ENCODE measurements around the gene PLEKHG1. TPM values are rescaled to one million over a fixed set of nuclear protein-coding genes. Genes with fewer than 3 reads are reported as not detected.

Gene PLEKHG1
- polyA plus RNA-seq: 1 to 10 TPM; 5.7 to 8.1 TPM

DNA sequence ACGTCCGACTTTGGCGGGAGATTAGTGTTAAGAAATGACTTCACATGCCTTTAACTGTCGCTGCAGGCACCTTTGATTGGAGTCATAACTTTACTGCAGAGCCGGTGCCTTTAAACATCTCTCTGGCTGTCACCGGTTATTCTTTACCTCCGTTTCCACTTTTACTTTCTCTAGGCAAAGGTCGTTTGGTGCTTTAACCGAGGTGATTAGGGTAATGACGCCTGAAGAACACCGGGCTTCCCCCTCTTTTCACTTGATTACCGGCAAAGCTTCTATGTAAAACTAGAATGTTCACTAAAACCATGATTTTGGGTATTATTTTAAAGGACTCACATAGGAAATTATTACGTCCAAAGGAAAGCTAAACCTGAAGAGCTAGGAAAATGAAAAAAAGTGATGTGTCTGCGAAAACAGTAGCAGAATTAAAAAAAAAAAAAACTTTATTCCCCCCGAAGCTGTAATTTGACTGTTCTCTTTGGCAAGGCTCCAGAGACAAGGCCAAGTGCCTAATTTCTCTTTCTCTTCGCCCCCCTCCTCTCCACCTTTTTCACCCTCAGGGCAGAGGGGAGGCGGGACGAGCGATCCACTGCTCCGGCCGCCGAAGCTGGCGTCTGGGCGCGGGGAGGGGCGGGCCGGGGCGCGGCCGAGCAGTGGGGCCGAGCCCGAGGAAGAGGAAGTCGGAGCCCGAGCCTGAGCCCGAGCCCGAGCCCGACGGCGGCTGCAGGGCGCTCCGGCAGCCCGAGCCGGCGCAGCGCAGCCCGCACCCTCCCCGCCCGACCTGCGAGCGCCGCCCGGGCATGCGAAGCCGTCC is at the start of gene PLEKHG1:
Gene PLEKHG1, plus strand, starts transcription at position 687 of the 811 bp plus-strand sequence. CDS start 133,797 bp downstream, outside the sequence.
- peak within 1 kb of the TSS; percentile 83 to 87 for H3K27ac ChIP-seq (ENCODE audit: low read depth in 2 of 2, low read length in 1 of 2)
- H3K4me3 ChIP-seq (ENCODE audit: low read depth in 1 of 2, low read length in 2 of 2): peak within 1 kb of the TSS; percentile 71 to 92
- no peaks in the 10 kb centered on the region for H3K9me3 ChIP-seq (ENCODE audit: control insufficient read depth in 2 of 2, insufficient read depth in 1 of 2, low read depth in 1 of 2, low read length in 1 of 2)
- H3K4me1 ChIP-seq (ENCODE audit: control insufficient read depth in 2 of 2, insufficient read depth in 2 of 2, low read length in 1 of 2): peaks cover 0 to 7% of the 10 kb centered on the region in 2 donors
- WGBS, 2 donors: 10 to 15% methylated on average over 27 to 54 of the region's 54 CpGs
- no peaks in the 10 kb centered on the region for H3K27me3 ChIP-seq (ENCODE audit: control insufficient read depth in 1 of 2, insufficient read depth in 2 of 2, low read length in 2 of 2)
- no peaks in the 10 kb centered on the region for H3K36me3 ChIP-seq (ENCODE audit: control insufficient read depth in 2 of 2, insufficient read depth in 2 of 2, low read length in 1 of 2)

DNA sequence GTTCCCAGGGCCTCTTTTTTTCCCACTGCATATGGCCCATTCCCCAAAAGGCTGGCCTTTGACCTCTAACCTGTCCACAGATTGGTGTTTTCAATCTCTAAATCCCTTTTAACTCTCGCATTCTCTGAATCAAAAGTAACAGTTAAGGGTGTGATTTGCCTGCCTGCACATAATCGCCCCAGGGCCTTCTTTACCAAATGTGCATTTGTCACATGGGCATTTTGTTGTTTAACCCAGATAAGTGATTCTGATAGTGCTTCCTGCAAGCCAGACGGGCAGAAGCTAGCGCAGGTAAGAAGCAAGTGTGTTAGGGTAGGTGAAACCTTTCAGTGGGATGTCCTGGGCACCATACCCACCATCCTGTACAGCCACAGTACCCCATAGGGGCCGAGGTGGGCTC is 49.4 kb upstream of the PLEKHG1 start:
- Histone ChIP-seq H3K27me3 (ENCODE audit: control insufficient read depth in 1 of 2, insufficient read depth in 2 of 2, low read length in 2 of 2) (peaks cover 0 to 2% of the 10 kb centered on the region in 2 donors), H3K4me3 (ENCODE audit: low read depth in 1 of 2, low read length in 2 of 2) (no peak overlapping the region), H3K36me3 (ENCODE audit: control insufficient read depth in 2 of 2, insufficient read depth in 2 of 2, low read length in 1 of 2) (no peaks in the 10 kb centered on the region), H3K27ac (ENCODE audit: low read depth in 2 of 2, low read length in 1 of 2) (no peak overlapping the region), H3K9me3 (ENCODE audit: control insufficient read depth in 2 of 2, insufficient read depth in 1 of 2, low read depth in 1 of 2, low read length in 1 of 2) (no peaks in the 10 kb centered on the region), H3K4me1 (ENCODE audit: control insufficient read depth in 2 of 2, insufficient read depth in 2 of 2, low read length in 1 of 2) (no peaks in the 10 kb centered on the region)
- 83 to 90% methylated on average over 5 of the region's 5 CpGs for WGBS, 2 donors

DNA sequence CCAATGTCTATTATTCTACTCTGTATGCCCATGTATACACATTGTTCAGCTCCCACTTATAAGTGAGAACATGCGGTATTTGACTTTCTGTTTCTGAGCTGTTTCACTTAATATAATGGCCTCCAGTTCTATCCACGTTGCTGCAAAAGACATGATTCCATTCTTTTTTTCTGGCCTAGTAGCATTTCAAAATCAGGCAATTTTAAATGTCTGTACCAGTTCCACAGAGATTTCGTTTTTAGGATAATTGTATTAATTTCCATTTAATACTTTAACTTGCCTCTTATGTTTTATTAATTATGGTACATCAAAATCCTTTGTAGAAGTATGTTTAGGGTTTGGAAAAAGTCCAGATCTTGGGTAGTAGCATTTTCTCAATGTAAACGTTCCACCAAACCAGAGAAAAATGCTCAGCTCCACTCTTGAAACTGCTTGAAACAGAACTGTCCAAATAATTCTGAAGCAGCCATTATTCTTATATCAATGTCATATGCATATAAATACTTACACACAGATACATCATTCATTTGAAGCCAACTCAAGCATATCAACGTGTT is 42.6 kb upstream of the PLEKHG1 start:
- WGBS, 2 donors: 56 to 62% methylated on average over 5 of the region's 5 CpGs
- H3K9me3 ChIP-seq (ENCODE audit: control insufficient read depth in 2 of 2, insufficient read depth in 1 of 2, low read depth in 1 of 2, low read length in 1 of 2): no peaks in the 10 kb centered on the region
- H3K4me1 ChIP-seq (ENCODE audit: control insufficient read depth in 2 of 2, insufficient read depth in 2 of 2, low read length in 1 of 2): no peaks in the 10 kb centered on the region
- no peak overlapping the region for H3K27ac ChIP-seq (ENCODE audit: low read depth in 2 of 2, low read length in 1 of 2)
- no peak overlapping the region for H3K4me3 ChIP-seq (ENCODE audit: low read depth in 1 of 2, low read length in 2 of 2)
- peaks cover 0 to 2% of the 10 kb centered on the region in 2 donors for H3K27me3 ChIP-seq (ENCODE audit: control insufficient read depth in 1 of 2, insufficient read depth in 2 of 2, low read length in 2 of 2)
- no peaks in the 10 kb centered on the region for H3K36me3 ChIP-seq (ENCODE audit: control insufficient read depth in 2 of 2, insufficient read depth in 2 of 2, low read length in 1 of 2)

DNA sequence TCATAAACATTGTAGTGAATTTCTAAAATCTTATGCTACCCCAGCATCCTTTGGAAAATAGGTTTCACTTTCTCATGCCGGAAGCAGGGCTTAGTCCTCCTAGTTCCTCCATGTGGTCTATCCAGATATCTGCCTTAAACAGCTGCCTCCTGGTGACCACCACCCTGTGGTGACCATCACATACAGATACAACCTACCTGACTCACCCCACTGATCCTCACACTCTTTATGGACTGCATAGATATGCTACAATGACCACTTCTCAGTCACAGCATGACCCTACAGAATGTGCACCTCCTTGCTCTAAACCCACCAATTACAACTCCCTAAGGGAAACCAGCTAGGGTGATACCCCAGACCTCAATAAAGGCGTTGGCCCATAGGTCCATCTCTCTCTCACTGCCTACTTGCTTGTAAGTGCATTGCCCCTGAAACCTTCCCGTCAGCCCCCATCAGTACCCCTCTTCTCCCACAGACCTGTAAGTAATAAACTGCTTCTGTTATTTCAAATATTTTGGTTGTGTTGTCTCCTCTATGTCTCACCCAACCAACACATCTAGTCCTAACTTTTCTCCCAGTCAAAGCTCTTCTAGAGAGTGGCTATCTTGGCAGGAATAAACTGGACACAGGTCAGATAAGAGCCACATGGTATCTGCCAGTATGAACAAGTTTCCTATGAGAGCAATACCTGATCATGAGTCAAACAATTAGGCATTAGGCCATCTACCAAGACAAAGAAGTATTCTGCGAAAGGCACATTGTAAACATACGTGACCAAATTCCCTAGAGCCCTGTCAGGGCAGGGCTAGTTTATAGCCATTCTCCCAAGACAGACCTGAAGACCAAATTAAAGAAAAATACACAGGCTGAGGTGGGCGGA is 39.4 kb upstream of the PLEKHG1 start:
- Histone ChIP-seq H3K9me3 (ENCODE audit: control insufficient read depth in 2 of 2, insufficient read depth in 1 of 2, low read depth in 1 of 2, low read length in 1 of 2) (no peaks in the 10 kb centered on the region), H3K36me3 (ENCODE audit: control insufficient read depth in 2 of 2, insufficient read depth in 2 of 2, low read length in 1 of 2) (no peaks in the 10 kb centered on the region), H3K4me3 (ENCODE audit: low read depth in 1 of 2, low read length in 2 of 2) (no peak overlapping the region), H3K27ac (ENCODE audit: low read depth in 2 of 2, low read length in 1 of 2) (peak overlapping the region; percentile 67 to 92), H3K27me3 (ENCODE audit: control insufficient read depth in 1 of 2, insufficient read depth in 2 of 2, low read length in 2 of 2) (no peaks in the 10 kb centered on the region), H3K4me1 (ENCODE audit: control insufficient read depth in 2 of 2, insufficient read depth in 2 of 2, low read length in 1 of 2) (no peaks in the 10 kb centered on the region)
- WGBS, 2 donors: 67 to 75% methylated on average over 6 of the region's 6 CpGs

DNA sequence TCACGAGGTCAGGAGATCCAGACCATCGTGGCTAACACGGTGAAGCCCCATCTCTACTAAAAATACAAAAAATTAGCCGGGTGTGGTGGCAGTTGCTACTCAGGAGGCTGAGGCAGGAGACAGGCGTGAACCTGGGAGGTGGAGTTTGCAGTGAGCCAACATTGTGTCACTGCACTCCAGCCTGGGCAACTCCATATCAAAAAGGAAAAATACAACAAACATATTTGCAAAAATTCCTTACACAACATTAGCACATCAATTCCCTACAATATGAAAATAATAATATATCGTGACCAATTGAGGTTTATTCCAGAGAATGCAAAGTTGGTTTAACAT is 38.8 kb upstream of the PLEKHG1 start:
- 80 to 81% methylated on average over 6 of the region's 6 CpGs for WGBS, 2 donors
- peak overlapping the region; percentile 49 to 74 for H3K27ac ChIP-seq (ENCODE audit: low read depth in 2 of 2, low read length in 1 of 2)
- no peak overlapping the region for H3K4me3 ChIP-seq (ENCODE audit: low read depth in 1 of 2, low read length in 2 of 2)
- no peaks in the 10 kb centered on the region for H3K36me3 ChIP-seq (ENCODE audit: control insufficient read depth in 2 of 2, insufficient read depth in 2 of 2, low read length in 1 of 2)
- no peaks in the 10 kb centered on the region for H3K4me1 ChIP-seq (ENCODE audit: control insufficient read depth in 2 of 2, insufficient read depth in 2 of 2, low read length in 1 of 2)
- H3K9me3 ChIP-seq (ENCODE audit: control insufficient read depth in 2 of 2, insufficient read depth in 1 of 2, low read depth in 1 of 2, low read length in 1 of 2): no peaks in the 10 kb centered on the region
- H3K27me3 ChIP-seq (ENCODE audit: control insufficient read depth in 1 of 2, insufficient read depth in 2 of 2, low read length in 2 of 2): no peaks in the 10 kb centered on the region

DNA sequence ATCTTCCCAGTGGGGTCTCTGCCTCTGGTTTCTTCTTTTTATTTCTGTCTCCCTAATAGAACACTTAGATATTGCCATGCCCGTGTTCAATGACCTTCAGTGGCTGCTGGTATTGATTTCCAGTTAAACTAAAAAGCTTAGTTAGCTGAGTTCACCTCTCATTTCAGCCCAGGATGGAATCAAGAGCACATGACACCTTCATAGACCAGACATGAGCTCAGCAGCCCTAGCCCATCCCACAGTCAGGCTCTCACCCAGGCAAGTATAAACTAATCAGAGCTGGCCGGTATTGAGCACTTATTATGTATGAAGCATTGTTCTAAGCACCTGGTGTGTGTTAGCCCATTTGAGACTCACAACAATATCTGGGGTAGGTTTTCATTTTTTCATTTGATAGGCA is 33.7 kb upstream of the PLEKHG1 start:
- H3K9me3 ChIP-seq (ENCODE audit: control insufficient read depth in 2 of 2, insufficient read depth in 1 of 2, low read depth in 1 of 2, low read length in 1 of 2): no peaks in the 10 kb centered on the region
- H3K27ac ChIP-seq (ENCODE audit: low read depth in 2 of 2, low read length in 1 of 2): no peak overlapping the region
- H3K36me3 ChIP-seq (ENCODE audit: control insufficient read depth in 2 of 2, insufficient read depth in 2 of 2, low read length in 1 of 2): no peaks in the 10 kb centered on the region
- no peaks in the 10 kb centered on the region for H3K4me1 ChIP-seq (ENCODE audit: control insufficient read depth in 2 of 2, insufficient read depth in 2 of 2, low read length in 1 of 2)
- no peak overlapping the region for H3K4me3 ChIP-seq (ENCODE audit: low read depth in 1 of 2, low read length in 2 of 2)
- peaks cover 0 to 2% of the 10 kb centered on the region in 2 donors for H3K27me3 ChIP-seq (ENCODE audit: control insufficient read depth in 1 of 2, insufficient read depth in 2 of 2, low read length in 2 of 2)
- 57 to 81% methylated on average over 2 of the region's 2 CpGs for WGBS, 2 donors

DNA sequence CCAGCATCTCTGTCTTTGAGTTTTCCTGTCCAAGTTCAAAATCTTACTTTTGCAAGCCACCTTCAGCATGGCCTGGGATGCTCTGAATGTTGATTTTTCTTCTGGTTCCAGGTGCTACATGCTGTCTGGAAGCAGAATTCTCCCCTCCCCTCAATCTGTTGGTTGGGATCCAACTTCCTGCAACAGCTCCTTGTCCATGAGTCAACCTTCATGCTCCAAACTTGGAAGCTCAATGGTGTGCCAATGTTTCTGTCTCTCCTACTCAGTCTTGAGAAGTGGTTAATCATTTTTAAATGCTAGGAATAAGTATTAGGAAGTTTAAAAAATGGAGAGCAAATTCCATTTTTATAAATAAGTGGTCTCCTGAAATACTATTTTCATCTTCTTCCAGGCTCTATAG is 33.2 kb upstream of the PLEKHG1 start:
- no peak overlapping the region for H3K4me3 ChIP-seq (ENCODE audit: low read depth in 1 of 2, low read length in 2 of 2)
- peaks cover 0 to 3% of the 10 kb centered on the region in 2 donors for H3K27me3 ChIP-seq (ENCODE audit: control insufficient read depth in 1 of 2, insufficient read depth in 2 of 2, low read length in 2 of 2)
- H3K4me1 ChIP-seq (ENCODE audit: control insufficient read depth in 2 of 2, insufficient read depth in 2 of 2, low read length in 1 of 2): no peaks in the 10 kb centered on the region
- no peak overlapping the region for H3K27ac ChIP-seq (ENCODE audit: low read depth in 2 of 2, low read length in 1 of 2)
- H3K9me3 ChIP-seq (ENCODE audit: control insufficient read depth in 2 of 2, insufficient read depth in 1 of 2, low read depth in 1 of 2, low read length in 1 of 2): no peaks in the 10 kb centered on the region
- H3K36me3 ChIP-seq (ENCODE audit: control insufficient read depth in 2 of 2, insufficient read depth in 2 of 2, low read length in 1 of 2): no peaks in the 10 kb centered on the region

DNA sequence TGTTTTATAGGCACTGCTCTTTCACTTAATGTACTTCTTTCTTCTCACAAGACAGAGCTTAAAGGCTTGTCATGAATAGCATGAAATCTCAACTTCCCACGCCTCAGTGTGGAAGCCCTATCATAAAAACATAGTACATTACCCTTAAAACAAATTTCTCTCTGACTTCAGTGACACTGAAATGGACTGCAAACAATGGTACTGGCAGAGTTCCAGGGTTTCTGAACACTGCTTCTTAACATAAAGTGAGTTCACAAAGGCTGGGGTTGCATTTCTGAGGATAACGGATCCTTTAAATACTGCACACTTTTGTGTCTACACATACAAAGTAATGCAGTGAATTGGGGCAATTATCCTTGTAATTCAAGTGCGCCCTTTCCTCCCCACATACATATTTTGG is 32.3 kb upstream of the PLEKHG1 start:
- H3K27me3 ChIP-seq (ENCODE audit: control insufficient read depth in 1 of 2, insufficient read depth in 2 of 2, low read length in 2 of 2): peaks cover 0 to 3% of the 10 kb centered on the region in 2 donors
- H3K36me3 ChIP-seq (ENCODE audit: control insufficient read depth in 2 of 2, insufficient read depth in 2 of 2, low read length in 1 of 2): no peaks in the 10 kb centered on the region
- no peaks in the 10 kb centered on the region for H3K4me1 ChIP-seq (ENCODE audit: control insufficient read depth in 2 of 2, insufficient read depth in 2 of 2, low read length in 1 of 2)
- H3K27ac ChIP-seq (ENCODE audit: low read depth in 2 of 2, low read length in 1 of 2): no peak overlapping the region
- no peaks in the 10 kb centered on the region for H3K9me3 ChIP-seq (ENCODE audit: control insufficient read depth in 2 of 2, insufficient read depth in 1 of 2, low read depth in 1 of 2, low read length in 1 of 2)
- no peak overlapping the region for H3K4me3 ChIP-seq (ENCODE audit: low read depth in 1 of 2, low read length in 2 of 2)
- 62 to 78% methylated on average over 3 of the region's 3 CpGs for WGBS, 2 donors

DNA sequence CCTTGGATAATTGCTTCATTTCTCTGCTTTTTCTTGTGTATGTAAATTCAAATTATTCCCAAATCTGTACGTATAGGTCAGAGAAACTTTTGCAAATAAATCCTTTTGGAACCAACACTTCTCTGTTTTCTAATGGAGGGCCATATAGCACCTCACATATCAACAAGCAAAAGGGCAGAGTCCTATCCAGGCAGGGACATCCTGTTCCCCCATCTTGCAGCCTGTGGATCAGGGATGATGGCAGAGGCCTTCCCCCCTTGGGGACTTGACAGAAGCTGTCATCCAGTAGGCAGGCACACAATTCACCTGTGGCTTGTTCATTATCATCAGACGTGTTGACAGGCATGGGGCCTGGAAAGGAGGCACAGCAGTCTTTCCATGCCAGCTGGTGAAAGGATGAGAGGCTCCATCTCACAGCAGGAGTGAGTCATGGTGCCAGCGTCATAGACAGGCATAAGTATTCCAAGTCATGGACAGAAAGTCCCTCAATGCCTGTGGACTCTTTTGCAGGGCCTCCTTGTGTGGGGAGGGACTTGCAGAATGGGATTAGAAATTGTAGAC is 31.8 kb upstream of the PLEKHG1 start:
- H3K27me3 ChIP-seq (ENCODE audit: control insufficient read depth in 1 of 2, insufficient read depth in 2 of 2, low read length in 2 of 2): peaks cover 0 to 3% of the 10 kb centered on the region in 2 donors
- H3K4me3 ChIP-seq (ENCODE audit: low read depth in 1 of 2, low read length in 2 of 2): no peak overlapping the region
- H3K27ac ChIP-seq (ENCODE audit: low read depth in 2 of 2, low read length in 1 of 2): no peak overlapping the region
- H3K4me1 ChIP-seq (ENCODE audit: control insufficient read depth in 2 of 2, insufficient read depth in 2 of 2, low read length in 1 of 2): no peaks in the 10 kb centered on the region
- WGBS, 2 donors: 75% methylated on average over 3 of the region's 3 CpGs
- H3K9me3 ChIP-seq (ENCODE audit: control insufficient read depth in 2 of 2, insufficient read depth in 1 of 2, low read depth in 1 of 2, low read length in 1 of 2): no peaks in the 10 kb centered on the region
- no peaks in the 10 kb centered on the region for H3K36me3 ChIP-seq (ENCODE audit: control insufficient read depth in 2 of 2, insufficient read depth in 2 of 2, low read length in 1 of 2)
